Aorta (tissue), 5 donors: ENCODE results near the gene RPE. TPM values are rescaled to one million over a fixed set of nuclear protein-coding genes. Genes with fewer than 3 reads are reported as not detected.
A peak's percentile ranks its signal among the peaks of the same experiment; 100 is the strongest.

ENCODE experiments used
- ATAC-seq: fragments of 200-7000 bp; cut with Tn5 transposase; one replicate; pipeline ENCODE4 v1.9.1; 2022; ENCODE audit warnings: moderate library complexity; ENCODE audit not compliant: low FRiP score
- DNase-seq, 2 donors: peaks; one replicate each; pipeline ENCODE4 v3.0.0-alpha.2; 2020
- H3K27ac ChIP-seq, 2 donors: one replicate each; pipeline ENCODE4 v1.5.1; 2013; ENCODE audit warnings: low read length in 2 of 2, mild to moderate bottlenecking in 2 of 2, moderate library complexity in 2 of 2, control low read depth in 1 of 2, inconsistent platforms in 1 of 2, low read depth in 1 of 2
- H3K27me3 ChIP-seq, 2 donors: one replicate each; pipeline ENCODE4 v1.6.1; 2013; ENCODE audit warnings: control low read depth in 1 of 2, low read length in 1 of 2, mild to moderate bottlenecking in 1 of 2, moderate library complexity in 1 of 2; ENCODE audit not compliant: insufficient read depth in 2 of 2, control insufficient read depth in 1 of 2
- H3K36me3 ChIP-seq, 2 donors: one replicate each; pipeline ENCODE4 v1.6.1; 2013; ENCODE audit warnings: control low read depth in 1 of 2, low read length in 1 of 2, mild to moderate bottlenecking in 1 of 2; ENCODE audit not compliant: insufficient read depth in 2 of 2, control insufficient read depth in 1 of 2
- H3K4me1 ChIP-seq, 2 donors: one replicate each; pipeline ENCODE4 v1.6.1; 2013; ENCODE audit warnings: low read length in 2 of 2, control low read depth in 1 of 2, mild to moderate bottlenecking in 1 of 2, moderate library complexity in 1 of 2; ENCODE audit not compliant: insufficient read depth in 2 of 2, control insufficient read depth in 1 of 2
- H3K4me3 ChIP-seq, 2 donors: one replicate each; pipeline ENCODE4 v1.5.1; 2013; ENCODE audit warnings: low read length in 2 of 2, control low read depth in 1 of 2, mild to moderate bottlenecking in 1 of 2
- H3K9me3 ChIP-seq: one replicate; pipeline ENCODE4 v1.6.1; 2013; ENCODE audit warnings: mild to moderate bottlenecking, low read length; ENCODE audit not compliant: control insufficient read depth
- WGBS, 2 donors: extraction: QIAGEN DNeasy Blood & Tissue Kit; methylation state at CpG; one replicate each; pipeline ENCODE4 v1.1.7; 2013; 5-methylcytosine and 5-hydroxymethylcytosine counted together
- intact Hi-C, 2 donors: fragments of 100-400 bp; cut with DNase I; formaldehyde crosslinking; loops; one replicate each; pipeline versions ENCODE4 v1.14.2 to v1.15.0; 2022
- long read RNA-seq, 2 donors: library from polyadenylated mRNA; unstranded; transcript quantifications; one replicate each; pipeline ENCODE4 v2.0.0, GENCODE V29; 2020 to 2021
- polyA plus RNA-seq, 2 donors: library from polyadenylated mRNA; stranded (reverse); fragments of 200-250 nt; gene quantifications; one replicate each; pipeline ENCODE4 v1.2.3, GENCODE V29; 2013
- total RNA-seq, 2 donors: library from RNA; stranded (reverse); fragmentation: NEBNext Ultra II Directional; extraction: Animal tissue kit (Norgen Biotek cat#: 25700); gene quantifications; one replicate each; pipeline ENCODE4 v1.2.1, GENCODE V29; 2021
- donor health status: healthy with polysubstance abuse.
- donor health status: Bipolar disorder and iron deficiency.
- donor health status: DM: no; HTN: no; CAD: no.
- donor health status: DM: no; HTN: no; CAD: no.
- donor health status: DM: yes; HTN: yes; CAD: no.

The RPE gene
- total RNA-seq, result 10 to 100 TPM; 37.3 to 50.6 TPM
- 10 to 100 TPM; 19.9 to 25.6 TPM for polyA plus RNA-seq
- long read RNA-seq, donor 1, transcript RPE-208 (7 exons, 1,128 nt), result minor isoform, 7 of 61 reads
- long read RNA-seq, donor 1, transcript RPE-202 (6 exons, 2,569 nt), result major isoform, 38 of 61 reads
- long read RNA-seq, donor 1, partial matches to known transcripts, result 1 of 61 reads
- long read RNA-seq, donor 1, other reads (novel, unspliced or antisense), result 13 of 61 reads
- long read RNA-seq, donor 2, transcript RPE-202 (6 exons, 2,569 nt), result major isoform, 20 of 34 reads
- long read RNA-seq, donor 2, transcript RPE-208 (7 exons, 1,128 nt), result minor isoform, 5 of 34 reads
- long read RNA-seq, donor 2, partial matches to known transcripts, result 0 of 34 reads
- long read RNA-seq, donor 2, other reads (novel, unspliced or antisense), result 5 of 34 reads

DNA sequence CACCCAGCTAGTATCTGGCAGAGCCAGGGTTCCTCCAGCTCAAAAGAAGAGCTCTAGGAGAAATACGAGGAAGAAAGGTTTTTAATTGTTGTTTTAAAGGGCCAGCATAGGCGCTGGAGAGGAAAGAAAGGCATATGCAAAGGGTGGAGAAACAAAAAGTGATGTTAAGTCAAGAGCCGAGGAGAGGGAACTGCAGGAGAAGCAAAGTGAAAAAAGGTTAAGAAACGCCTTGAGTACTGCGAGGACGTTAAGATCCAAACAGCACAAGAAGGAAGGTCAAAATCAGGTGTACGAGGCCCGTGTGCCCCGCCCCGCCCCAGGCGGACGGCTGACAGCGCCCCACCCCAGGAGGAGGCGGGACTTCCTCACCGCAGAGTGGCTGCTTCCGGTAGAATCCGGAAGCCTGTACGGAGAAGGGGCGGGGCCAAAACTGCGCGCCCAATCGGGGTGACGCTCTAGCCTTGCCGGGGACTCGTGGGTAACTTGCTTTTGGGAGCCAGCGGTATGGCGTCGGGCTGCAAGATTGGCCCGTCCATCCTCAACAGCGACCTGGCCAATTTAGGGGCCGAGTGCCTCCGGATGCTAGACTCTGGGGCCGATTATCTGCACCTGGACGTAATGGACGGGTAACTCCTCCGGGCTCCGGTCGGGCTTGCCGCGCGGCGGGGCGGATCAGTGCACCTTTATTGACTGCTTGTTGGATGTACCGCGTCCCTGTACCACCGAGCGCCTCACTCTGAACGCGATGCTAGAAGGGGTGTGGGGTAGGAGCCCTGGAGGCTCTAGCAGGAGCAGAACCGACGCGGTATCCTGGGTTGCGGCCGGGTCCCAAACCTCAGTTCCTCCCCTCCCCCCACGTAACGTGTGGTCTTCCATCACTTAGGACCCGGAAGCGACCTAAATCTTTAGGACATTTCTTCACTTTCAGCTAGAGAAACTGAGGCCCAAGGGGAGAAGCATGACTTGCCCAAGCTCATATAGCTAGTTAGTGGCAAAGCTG lies at the start of gene RPE:
Gene RPE, plus strand, starts transcription at position 481 of the 1,000 bp plus-strand sequence. Its CDS starts 24 bp downstream, at position 505.
- no peaks in the 10 kb centered on the region for H3K4me1 ChIP-seq
- DNase-seq (peak; percentile 98 to 99), ATAC-seq (peak; percentile 100)
- H3K9me3 ChIP-seq, result no peaks in the 10 kb centered on the region
- intact Hi-C loops, result loop anchor here in 1 of 2 donors (10.0 kb wide), 1 partner anchor 202 kb away; no protein-coding TSS in a partner anchor
- 0% methylated on average over 56 to 58 of the region's 58 CpGs for WGBS, 2 donors
- no peaks in the 10 kb centered on the region for H3K36me3 ChIP-seq
- no peaks in the 10 kb centered on the region for H3K27me3 ChIP-seq
- H3K27ac ChIP-seq, result peak within 1 kb of the TSS in 1 of 2 donors; percentile 56
- peak within 1 kb of the TSS; percentile 67 to 85 for H3K4me3 ChIP-seq

DNA sequence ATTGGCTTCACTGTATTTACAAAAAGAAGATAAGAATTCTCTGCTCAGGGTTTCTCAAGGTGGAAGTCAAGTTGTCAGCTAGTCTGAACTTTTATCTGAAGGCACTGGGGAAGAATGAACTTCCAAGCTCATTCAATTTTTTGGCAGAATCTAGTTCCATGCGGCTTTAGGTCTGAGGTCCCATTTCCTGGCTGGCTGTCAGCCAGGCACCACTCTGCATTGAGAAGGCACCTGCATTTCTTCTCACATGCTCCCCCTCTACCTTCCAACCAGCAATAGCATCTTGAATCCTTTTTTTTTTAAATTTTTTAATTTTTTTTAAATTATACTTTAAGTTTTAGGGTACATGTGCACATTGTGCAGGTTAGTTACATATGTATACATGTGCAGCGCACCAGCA lies 46.2 kb upstream of the RPE start:
- DNase-seq (no peak), ATAC-seq (no peak)
- Histone ChIP-seq H3K9me3 (no peaks in the 10 kb centered on the region), H3K36me3 (no peaks in the 10 kb centered on the region), H3K4me3 (no peak overlapping the region), H3K4me1 (peaks cover 0 to 2% of the 10 kb centered on the region in 2 donors), H3K27ac (no peak overlapping the region), H3K27me3 (no peaks in the 10 kb centered on the region)
- intact Hi-C loops, result no loop called here
- WGBS, 2 donors, result 76 to 78% methylated on average over 2 of the region's 2 CpGs

DNA sequence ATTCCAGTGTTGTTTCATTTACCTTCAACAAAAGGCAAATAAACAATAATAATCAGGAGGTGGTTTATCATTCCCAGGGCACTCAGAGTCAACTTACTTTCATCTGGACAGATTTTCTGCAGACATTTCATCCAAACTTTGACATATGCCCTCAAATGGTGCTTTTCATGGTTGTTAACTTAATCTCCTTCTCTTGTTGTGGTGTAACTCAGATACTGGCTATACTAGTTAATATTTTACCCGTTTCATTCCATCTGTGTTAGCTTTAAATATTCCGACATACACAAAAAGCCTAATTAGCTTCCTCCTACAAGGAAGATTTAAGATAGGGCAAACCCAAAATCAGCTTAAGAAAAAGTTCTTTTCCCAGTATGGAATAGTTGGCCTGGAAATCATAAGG lies 44.4 kb upstream of the RPE start:
- no peak for ATAC-seq
- H3K36me3 ChIP-seq, result no peaks in the 10 kb centered on the region
- no peak overlapping the region for H3K4me3 ChIP-seq
- intact Hi-C loops, result no loop called here
- WGBS, 2 donors, result 94 to 95% methylated on average over 2 of the region's 2 CpGs
- H3K27me3 ChIP-seq, result no peaks in the 10 kb centered on the region
- H3K9me3 ChIP-seq, result no peaks in the 10 kb centered on the region
- DNase-seq, result no peak
- H3K4me1 ChIP-seq, result peaks cover 0 to 2% of the 10 kb centered on the region in 2 donors
- no peak overlapping the region for H3K27ac ChIP-seq

DNA sequence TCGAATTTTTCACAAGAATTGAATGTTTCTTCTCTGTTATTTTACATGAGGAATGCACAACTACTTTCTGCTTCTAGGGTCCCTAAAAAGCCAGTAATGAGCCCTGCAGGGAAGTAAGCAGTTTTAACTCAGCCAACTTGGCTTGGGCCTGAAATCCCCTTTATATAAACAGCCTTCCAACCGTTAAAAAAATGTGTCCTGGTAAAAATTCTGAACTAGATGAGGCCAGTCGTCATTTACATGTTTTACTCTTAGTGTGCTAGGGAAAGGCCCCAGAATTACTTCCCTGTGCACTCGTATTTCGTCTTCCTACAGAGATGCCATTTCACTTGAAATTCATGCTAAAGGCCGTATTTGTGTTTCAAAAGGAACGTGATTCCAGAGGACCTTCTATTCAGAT lies 42.4 kb upstream of the RPE start:
- Histone ChIP-seq H3K27ac (no peak overlapping the region), H3K27me3 (no peaks in the 10 kb centered on the region), H3K9me3 (no peaks in the 10 kb centered on the region), H3K4me3 (no peak overlapping the region), H3K4me1 (peaks cover 0 to 2% of the 10 kb centered on the region in 2 donors), H3K36me3 (no peaks in the 10 kb centered on the region)
- WGBS, 2 donors, result 17 to 26% methylated on average over 7 of the region's 7 CpGs
- intact Hi-C loops, result loop anchor here in 1 of 2 donors (10.0 kb wide), 1 partner anchor 625 kb away; no protein-coding TSS in a partner anchor
- DNase-seq, result no peak
- ATAC-seq, result no peak

DNA sequence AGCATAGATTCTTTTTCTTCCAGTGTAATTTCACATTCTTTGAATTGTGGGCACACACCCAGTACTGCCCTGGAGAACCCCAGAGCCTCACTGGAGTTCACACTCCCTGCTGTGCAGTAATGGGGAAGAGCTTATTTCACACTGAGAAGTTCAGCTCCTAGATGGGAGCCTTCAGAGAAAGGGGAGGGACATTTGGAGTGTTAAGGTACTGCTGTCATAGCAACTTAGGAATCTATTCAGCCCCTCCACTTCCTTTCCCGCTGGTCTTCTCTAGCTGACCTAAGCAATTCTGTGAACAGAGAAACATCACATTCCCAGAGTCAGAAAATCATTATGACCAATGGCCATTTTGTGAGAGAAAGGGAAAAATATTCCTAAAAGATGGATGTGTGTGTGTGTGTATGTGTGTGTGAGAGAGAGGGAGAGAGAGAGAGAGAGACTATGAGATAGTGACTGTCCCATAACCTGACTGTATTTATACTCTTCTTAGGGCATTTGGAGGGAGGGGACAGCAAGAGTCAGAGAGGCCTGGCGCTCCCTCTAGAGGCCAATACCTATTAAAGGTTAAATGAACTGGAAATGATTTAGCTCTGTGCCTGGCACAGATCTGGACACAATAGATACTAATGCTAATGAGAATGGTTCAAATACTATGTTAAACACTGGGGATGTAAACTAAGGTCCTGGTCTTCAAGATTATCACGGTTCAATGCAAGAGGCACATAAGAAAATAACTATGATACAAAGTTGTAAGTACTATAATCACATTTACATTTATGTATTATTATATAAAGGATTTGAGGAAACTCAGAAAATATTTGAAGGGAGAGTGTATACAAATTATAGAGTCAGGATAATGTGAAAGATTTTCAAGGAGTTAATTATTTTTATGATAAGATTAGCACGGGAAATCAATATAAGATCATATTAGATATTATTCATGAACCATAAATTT lies 41.5 kb upstream of the RPE start:
- Histone ChIP-seq H3K4me1 (peaks cover 0 to 2% of the 10 kb centered on the region in 2 donors), H3K4me3 (no peak overlapping the region), H3K27ac (no peak overlapping the region), H3K9me3 (no peaks in the 10 kb centered on the region), H3K27me3 (no peaks in the 10 kb centered on the region), H3K36me3 (no peaks in the 10 kb centered on the region)
- WGBS, 2 donors, result 27 to 28% methylated on average over 4 of the region's 4 CpGs
- no peak for DNase-seq
- peak; percentile 75 for ATAC-seq
- intact Hi-C loops, result loop anchor here in 1 of 2 donors (10.0 kb wide), 1 partner anchor 626 kb away; no protein-coding TSS in a partner anchor

DNA sequence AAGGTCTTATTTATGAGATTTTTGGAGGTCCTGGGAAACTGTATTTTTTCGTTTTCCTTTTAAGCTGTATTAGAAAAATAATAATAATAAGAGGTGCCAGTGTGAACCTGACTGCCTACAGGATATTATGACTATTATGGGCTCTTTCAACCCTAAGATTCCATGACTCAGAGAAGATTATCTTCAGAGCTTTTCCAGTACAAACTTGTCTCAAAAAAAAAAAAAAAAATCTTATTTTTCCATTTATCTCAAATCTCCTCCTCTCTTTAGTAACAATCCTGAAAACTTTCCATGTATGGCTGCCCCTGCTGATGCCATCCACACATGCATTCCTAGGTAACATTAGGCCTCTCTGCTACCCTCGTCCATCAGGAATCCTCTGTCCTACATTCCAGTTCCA lies 36.7 kb upstream of the RPE start:
- Histone ChIP-seq H3K36me3 (no peaks in the 10 kb centered on the region), H3K27me3 (no peaks in the 10 kb centered on the region), H3K4me3 (no peak overlapping the region), H3K4me1 (no peaks in the 10 kb centered on the region), H3K9me3 (no peaks in the 10 kb centered on the region), H3K27ac (no peak overlapping the region)
- intact Hi-C loops, result loop anchor here in 1 of 2 donors (10.0 kb wide), 1 partner anchor 631 kb away; no protein-coding TSS in a partner anchor
- ATAC-seq, result no peak
- DNase-seq, result no peak
- WGBS, 2 donors, result 45 to 48% methylated on average over 2 of the region's 2 CpGs

DNA sequence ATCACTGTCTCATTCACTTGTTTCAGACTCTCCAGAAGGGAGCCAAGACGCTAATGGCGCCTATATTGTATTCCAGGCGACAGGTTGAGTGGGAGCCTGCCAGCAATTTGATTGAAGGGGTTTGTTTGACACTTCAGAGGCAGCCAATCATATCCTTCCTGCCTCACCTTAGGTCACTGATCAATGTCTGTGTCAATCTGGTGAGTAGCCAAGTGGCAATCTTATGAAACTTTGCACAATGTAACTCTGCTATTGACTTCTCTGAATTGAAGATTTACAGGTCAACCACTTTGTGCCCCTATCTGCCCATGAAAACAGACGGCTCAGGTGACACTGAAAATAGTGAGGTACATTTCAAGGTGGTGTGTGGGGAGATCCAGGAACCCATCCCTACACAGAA lies 32.7 kb upstream of the RPE start:
- intact Hi-C loops, result loop anchor here in 1 of 2 donors (10.0 kb wide), 1 partner anchor 635 kb away; no protein-coding TSS in a partner anchor
- 92 to 94% methylated on average over 4 of the region's 4 CpGs for WGBS, 2 donors
- no peaks in the 10 kb centered on the region for H3K27me3 ChIP-seq

More for the DNA sequence above, 32.7 kb upstream of the RPE start:
- no peak for DNase-seq
- Histone ChIP-seq H3K9me3 (no peaks in the 10 kb centered on the region), H3K4me3 (no peak overlapping the region), H3K27ac (no peak overlapping the region), H3K4me1 (no peaks in the 10 kb centered on the region), H3K36me3 (no peaks in the 10 kb centered on the region)
- no peak for ATAC-seq
